ENCODE data around the gene PROS1. TPM values are rescaled to one million over a fixed set of nuclear protein-coding genes. Genes with fewer than 3 reads are reported as not detected.

PROS1 gene
- total and polyA plus RNA-seq, 2 donors (not counting 1 experiment from before 2014, with no cell fraction given) = 0.03 TPM; not detected in 1

GRCh38 chr3:93926789-93927188 is 46.9 kb downstream of the PROS1 start:
- no peak overlapping the region for H3K4me3 Mint-ChIP-seq
- no peaks in the 10 kb centered on the region for H3K27me3 ChIP-seq (replicated peaks in 1 of 4; ENCODE audit: control extremely low read depth in 1 of 4, control insufficient read depth in 3 of 4, insufficient read depth in 4 of 4, low read length in 3 of 4)

GRCh38 chr3:93924491-93924890 is 49.2 kb downstream of the PROS1 start:
- no peaks in the 10 kb centered on the region for H3K9me3 ChIP-seq (ENCODE audit: control extremely low read depth in 1 of 3, control insufficient read depth in 2 of 3, insufficient read depth in 1 of 3, low read length in 2 of 3)
- CTCF ChIA-PET = no interaction called here
- TF ChIP-seq CTCF (IDR thresholded peaks at IDR 0.05) (no peak), EZH2 (IDR thresholded peaks at IDR 0.05; ENCODE audit: borderline replicate concordance, insufficient read depth, low read depth, low read length, poor library complexity, severe bottlenecking) (no peak)
- no peak overlapping the region for H3K27ac Mint-ChIP-seq
- no peaks in the 10 kb centered on the region for H4K20me1 ChIP-seq (ENCODE audit: control insufficient read depth, insufficient read depth, low read length, poor library complexity, severe bottlenecking)
- no peak overlapping the region for H3K9ac ChIP-seq (ENCODE audit: low read length)
- H3K27me3 Mint-ChIP-seq = no peaks in the 10 kb centered on the region
- ATAC-seq (ENCODE audit: low read depth) (no peak), DNase-seq (no peak)
- H3K27ac ChIP-seq (ENCODE audit: low read length in 2 of 2) = no peak overlapping the region
- WGBS (ENCODE audit: insufficient coverage) = 100% methylated on average over 1 of the region's 2 CpGs
- intact Hi-C loops (cut with micrococcal nuclease) = no loop called here
- POLR2A ChIA-PET = no interaction called here
- no peaks in the 10 kb centered on the region for H3K27me3 ChIP-seq (replicated peaks in 1 of 4; ENCODE audit: control extremely low read depth in 1 of 4, control insufficient read depth in 3 of 4, insufficient read depth in 4 of 4, low read length in 3 of 4)
- no peaks in the 10 kb centered on the region for H3K79me2 ChIP-seq (ENCODE audit: control insufficient read depth, insufficient read depth, low read length)
- no peak overlapping the region for H3K4me2 ChIP-seq (replicated peaks; ENCODE audit: low read depth, low read length, poor library complexity, severe bottlenecking)
- H3K36me3 ChIP-seq (replicated peaks in 1 of 2; ENCODE audit: control extremely low read depth in 1 of 2, control insufficient read depth in 1 of 2, extremely low read depth in 1 of 2, insufficient read depth in 2 of 2, low read length in 1 of 2) = no peaks in the 10 kb centered on the region
- no peak overlapping the region for H2AFZ ChIP-seq (ENCODE audit: insufficient read depth, low read depth, low read length, poor library complexity, severe bottlenecking)
- no peak overlapping the region for H3K4me3 Mint-ChIP-seq
- H3K4me1 ChIP-seq (ENCODE audit: control insufficient read depth in 2 of 2, insufficient read depth in 2 of 2, low read length in 2 of 2) = no peaks in the 10 kb centered on the region
- H3K4me3 ChIP-seq (ENCODE audit: control extremely low read depth in 1 of 5, extremely low read depth in 1 of 5, insufficient read depth in 1 of 5, low read depth in 2 of 5, low read length in 4 of 5) = no peak overlapping the region
- H3K4me1 Mint-ChIP-seq = no peaks in the 10 kb centered on the region
- H3K9me3 Mint-ChIP-seq (ENCODE audit: insufficient read depth) = no peaks in the 10 kb centered on the region

More at GRCh38 chr3:93926789-93927188, 46.9 kb downstream of the PROS1 start:
- H3K9me3 Mint-ChIP-seq (ENCODE audit: insufficient read depth) = no peaks in the 10 kb centered on the region
- Histone ChIP-seq H3K4me3 (ENCODE audit: control extremely low read depth in 1 of 5, extremely low read depth in 1 of 5, insufficient read depth in 1 of 5, low read depth in 2 of 5, low read length in 4 of 5) (no peak overlapping the region), H3K79me2 (ENCODE audit: control insufficient read depth, insufficient read depth, low read length) (no peaks in the 10 kb centered on the region), H3K4me1 (ENCODE audit: control insufficient read depth in 2 of 2, insufficient read depth in 2 of 2, low read length in 2 of 2) (no peaks in the 10 kb centered on the region), H4K20me1 (ENCODE audit: control insufficient read depth, insufficient read depth, low read length, poor library complexity, severe bottlenecking) (no peaks in the 10 kb centered on the region), H3K4me2 (replicated peaks; ENCODE audit: low read depth, low read length, poor library complexity, severe bottlenecking) (no peak overlapping the region), H3K36me3 (replicated peaks in 1 of 2; ENCODE audit: control extremely low read depth in 1 of 2, control insufficient read depth in 1 of 2, extremely low read depth in 1 of 2, insufficient read depth in 2 of 2, low read length in 1 of 2) (no peaks in the 10 kb centered on the region), H3K9me3 (ENCODE audit: control extremely low read depth in 1 of 3, control insufficient read depth in 2 of 3, insufficient read depth in 1 of 3, low read length in 2 of 3) (no peaks in the 10 kb centered on the region), H2AFZ (ENCODE audit: insufficient read depth, low read depth, low read length, poor library complexity, severe bottlenecking) (no peak overlapping the region), H3K27ac (ENCODE audit: low read length in 2 of 2) (no peak overlapping the region), H3K9ac (ENCODE audit: low read length) (no peak overlapping the region)
- H3K27me3 Mint-ChIP-seq = no peaks in the 10 kb centered on the region
- TF ChIP-seq CTCF (IDR thresholded peaks at IDR 0.05) (no peak), EZH2 (IDR thresholded peaks at IDR 0.05; ENCODE audit: borderline replicate concordance, insufficient read depth, low read depth, low read length, poor library complexity, severe bottlenecking) (no peak)
- ChIA-PET POLR2A (no interaction called here), CTCF (no interaction called here)
- H3K27ac Mint-ChIP-seq = no peak overlapping the region
- ATAC-seq (ENCODE audit: low read depth) = no peak
- no peak for DNase-seq
- H3K4me1 Mint-ChIP-seq = no peaks in the 10 kb centered on the region
- intact Hi-C loops (cut with micrococcal nuclease) = no loop called here
